Neural progenitor cell (in vitro differentiated cells): ENCODE data around the gene RPL18. TPM values are rescaled to one million over a fixed set of nuclear protein-coding genes. Genes with fewer than 3 reads are reported as not detected.

ENCODE experiments used
- DNase-seq: peaks from one replicate; pipeline ENCODE4 v3.0.0-alpha.2; 2016; ENCODE audit warnings: low spot score
- H2AFZ ChIP-seq: fragments of 200-600 bp; sonication (generic); replicated peaks from 2 replicates; pipeline ENCODE4 v1.6.1; 2016; ENCODE audit warnings: antibody characterized with exemption
- H3F3A ChIP-seq: fragments of 200-600 bp; sonication (generic); 2 replicates; pipeline ENCODE4 v1.6.1; 2016; ENCODE audit warnings: antibody characterized with exemption, low read depth
- H3K27ac ChIP-seq: fragments of 200-600 bp; sonication (generic); 2 replicates; pipeline ENCODE4 v1.5.1; 2016; ENCODE audit warnings: mild to moderate bottlenecking
- H3K27me3 ChIP-seq: fragments of 200-600 bp; sonication (generic); 2 replicates; pipeline ENCODE4 v1.6.1; 2016; ENCODE audit warnings: mild to moderate bottlenecking, moderate library complexity
- H3K36me3 ChIP-seq: fragments of 200-600 bp; sonication (generic); 2 replicates; pipeline ENCODE4 v1.5.1; 2016
- H3K4me1 ChIP-seq: fragments of 200-600 bp; sonication (generic); 2 replicates; pipeline ENCODE4 v1.6.1; 2016; ENCODE audit warnings: mixed run types
- H3K4me2 ChIP-seq: fragments of 200-600 bp; sonication (generic); 2 replicates; pipeline ENCODE4 v1.6.1; 2016
- H3K4me3 ChIP-seq: fragments of 200-600 bp; sonication (generic); 2 replicates; pipeline ENCODE4 v1.5.1; 2016
- H3K79me2 ChIP-seq: fragments of 200-600 bp; sonication (generic); 2 replicates; pipeline ENCODE4 v1.6.1; 2016; ENCODE audit warnings: low read depth
- H3K9ac ChIP-seq: fragments of 200-600 bp; sonication (generic); 2 replicates; pipeline ENCODE4 v1.6.1; 2016
- H3K9me3 ChIP-seq: fragments of 200-600 bp; sonication (generic); 2 replicates; pipeline ENCODE4 v1.5.1; 2016; ENCODE audit warnings: low read depth
- H4K20me1 ChIP-seq: fragments of 200-600 bp; sonication (generic); 2 replicates; pipeline ENCODE4 v1.6.1; 2016; ENCODE audit warnings: low read depth
- H3K27ac Mint-ChIP-seq: 3 replicates; pipeline ENCODE4 v1.8.0; 2021; ENCODE audit warnings: mixed read lengths
- H3K27me3 Mint-ChIP-seq: 2 replicates; pipeline ENCODE4 v1.8.0; 2022; ENCODE audit warnings: low read depth, mild to moderate bottlenecking, inconsistent platforms, moderate library complexity, mixed read lengths; ENCODE audit not compliant: insufficient read depth
- H3K36me3 Mint-ChIP-seq: 3 replicates; pipeline ENCODE4 v1.8.0; 2021; ENCODE audit warnings: mixed read lengths
- H3K4me1 Mint-ChIP-seq: 3 replicates; pipeline ENCODE4 v1.8.0; 2021; ENCODE audit warnings: mixed read lengths
- H3K4me3 Mint-ChIP-seq: 3 replicates; pipeline ENCODE4 v1.8.0; 2021; ENCODE audit warnings: mild to moderate bottlenecking, moderate library complexity, mixed read lengths
- H3K9me3 Mint-ChIP-seq: 3 replicates; pipeline ENCODE4 v1.8.0; 2020; ENCODE audit warnings: mixed read lengths
- EZH2 ChIP-seq: fragments of 200-600 bp; sonication (generic); IDR thresholded peaks from 2 replicates; pipeline ENCODE4 v1.6.1; 2017; ENCODE audit warnings: antibody characterized with exemption, mild to moderate bottlenecking, moderate library complexity
- EZH2phosphoT487 ChIP-seq: fragments of 200-600 bp; sonication (generic); IDR thresholded peaks from 2 replicates; pipeline ENCODE4 v1.6.1; 2017; ENCODE audit warnings: antibody characterized with exemption
- total RNA-seq: library from RNA; depleted of rRNA; stranded (reverse); fragments of >200 nt; gene quantifications from 2 replicates; pipeline ENCODE4 v1.2.3, GENCODE V29; 2015; ENCODE audit warnings: low replicate concordance
- TF ChIP-seq, protein P1 (sequence below): fragments of 200-600 bp; sonication (generic); IDR thresholded peaks from 2 replicates; pipeline ENCODE4 v1.5.1; 2017; ENCODE audit warnings: antibody characterized with exemption, mild to moderate bottlenecking

The RPL18 gene
- total RNA-seq, 1 donor from 2014 or later = 1,962 TPM

DNA sequence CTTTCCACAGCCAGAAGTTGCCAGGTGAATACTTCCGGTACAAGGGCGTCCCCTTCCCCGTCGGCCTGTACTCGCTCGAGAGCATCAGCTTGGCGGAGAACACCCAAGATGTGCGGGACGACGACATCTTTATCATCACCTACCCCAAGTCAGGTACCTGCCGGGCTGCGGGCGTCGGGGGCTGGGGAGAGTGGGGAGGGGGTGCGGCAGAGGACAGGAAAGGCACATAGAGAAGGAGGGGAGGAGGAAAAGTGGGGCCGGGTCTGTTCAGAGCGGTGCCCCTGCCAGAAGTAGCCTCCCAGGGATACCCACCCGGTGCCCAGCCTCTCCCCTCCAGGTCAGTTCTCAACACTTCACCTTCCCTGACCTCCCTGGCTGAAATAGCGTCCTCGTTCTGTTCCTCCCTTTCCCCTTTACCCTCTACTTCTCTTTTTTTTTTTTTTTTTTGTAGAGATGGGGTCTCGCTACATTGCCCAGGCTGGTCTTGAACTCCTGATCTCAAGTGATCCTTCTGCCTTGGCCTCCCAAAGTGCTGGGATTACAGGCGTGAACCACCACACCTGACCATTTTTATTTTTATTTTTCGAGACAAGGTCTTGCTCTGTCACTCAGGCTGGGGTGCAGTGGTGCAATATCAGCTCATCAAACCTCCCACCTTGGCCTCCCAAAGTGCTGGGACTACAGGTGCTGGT lies 42.9 kb downstream of the RPL18 start:
- no peak overlapping the region for H3K4me3 ChIP-seq
- no peak overlapping the region for H3K27ac ChIP-seq
- H3K9ac ChIP-seq = no peak overlapping the region
- Mint-ChIP-seq H3K36me3 (no peaks in the 10 kb centered on the region), H3K9me3 (no peaks in the 10 kb centered on the region), H3K4me3 (no peak overlapping the region), H3K27me3 (peaks cover 15% of the 10 kb centered on the region), H3K27ac (no peak overlapping the region), H3K4me1 (peaks cover 27% of the 10 kb centered on the region)
- peaks cover 13% of the 10 kb centered on the region for H3F3A ChIP-seq
- H3K4me1 ChIP-seq = peaks cover 10% of the 10 kb centered on the region
- H3K36me3 ChIP-seq = no peaks in the 10 kb centered on the region
- H3K9me3 ChIP-seq = no peaks in the 10 kb centered on the region
- no peak for DNase-seq
- no peak for TF ChIP-seq EZH2
- no peak for TF ChIP-seq EZH2phosphoT487
- TF ChIP-seq, protein P1, sequence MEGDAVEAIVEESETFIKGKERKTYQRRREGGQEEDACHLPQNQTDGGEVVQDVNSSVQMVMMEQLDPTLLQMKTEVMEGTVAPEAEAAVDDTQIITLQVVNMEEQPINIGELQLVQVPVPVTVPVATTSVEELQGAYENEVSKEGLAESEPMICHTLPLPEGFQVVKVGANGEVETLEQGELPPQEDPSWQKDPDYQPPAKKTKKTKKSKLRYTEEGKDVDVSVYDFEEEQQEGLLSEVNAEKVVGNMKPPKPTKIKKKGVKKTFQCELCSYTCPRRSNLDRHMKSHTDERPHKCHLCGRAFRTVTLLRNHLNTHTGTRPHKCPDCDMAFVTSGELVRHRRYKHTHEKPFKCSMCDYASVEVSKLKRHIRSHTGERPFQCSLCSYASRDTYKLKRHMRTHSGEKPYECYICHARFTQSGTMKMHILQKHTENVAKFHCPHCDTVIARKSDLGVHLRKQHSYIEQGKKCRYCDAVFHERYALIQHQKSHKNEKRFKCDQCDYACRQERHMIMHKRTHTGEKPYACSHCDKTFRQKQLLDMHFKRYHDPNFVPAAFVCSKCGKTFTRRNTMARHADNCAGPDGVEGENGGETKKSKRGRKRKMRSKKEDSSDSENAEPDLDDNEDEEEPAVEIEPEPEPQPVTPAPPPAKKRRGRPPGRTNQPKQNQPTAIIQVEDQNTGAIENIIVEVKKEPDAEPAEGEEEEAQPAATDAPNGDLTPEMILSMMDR = no peak
- no peak overlapping the region for H2AFZ ChIP-seq
- no peaks in the 10 kb centered on the region for H3K27me3 ChIP-seq
- no peak overlapping the region for H3K4me2 ChIP-seq
- H3K79me2 ChIP-seq = no peaks in the 10 kb centered on the region
- no peaks in the 10 kb centered on the region for H4K20me1 ChIP-seq

DNA sequence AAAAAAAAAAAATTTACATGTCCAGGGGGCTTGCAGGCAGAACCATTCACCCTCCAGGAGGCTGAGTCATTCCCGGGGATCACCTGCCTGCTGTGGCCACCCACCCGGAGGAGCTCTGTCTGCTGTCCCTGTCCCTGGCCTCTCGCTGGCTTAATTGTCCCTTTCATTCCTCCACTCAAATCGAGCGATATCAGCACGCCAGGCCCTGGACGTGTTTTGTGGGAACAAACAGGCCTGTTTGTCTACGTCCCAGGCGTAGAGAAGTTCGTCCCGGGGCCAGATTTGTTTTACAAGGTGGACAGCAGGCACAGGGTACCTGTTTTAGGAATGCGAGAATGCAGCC lies 45.8 kb downstream of the RPL18 start:
- Histone ChIP-seq H3K79me2 (no peaks in the 10 kb centered on the region), H4K20me1 (no peaks in the 10 kb centered on the region), H3F3A (peaks cover 23% of the 10 kb centered on the region), H3K4me2 (peak overlapping the region; percentile 42), H3K9me3 (no peaks in the 10 kb centered on the region), H3K4me1 (peaks cover 10% of the 10 kb centered on the region), H3K9ac (no peak overlapping the region), H3K36me3 (no peaks in the 10 kb centered on the region), H3K27ac (no peak overlapping the region), H2AFZ (no peak overlapping the region), H3K4me3 (no peak overlapping the region), H3K27me3 (peaks cover 9% of the 10 kb centered on the region)
- DNase-seq = peak; percentile 67
- TF ChIP-seq, protein P1 = no peak
- TF ChIP-seq EZH2 (no peak), EZH2phosphoT487 (no peak)
- no peaks in the 10 kb centered on the region for H3K36me3 Mint-ChIP-seq
- H3K27ac Mint-ChIP-seq = peak overlapping the region; percentile 92
- no peaks in the 10 kb centered on the region for H3K9me3 Mint-ChIP-seq
- H3K4me1 Mint-ChIP-seq = peaks cover 40% of the 10 kb centered on the region
- H3K4me3 Mint-ChIP-seq = no peak overlapping the region
- peaks cover 17% of the 10 kb centered on the region for H3K27me3 Mint-ChIP-seq

GRCh38 chr19:48571378-48572162 lies 47.4 kb downstream of the RPL18 start:
- Histone ChIP-seq H3K27me3 (peaks cover 22% of the 10 kb centered on the region), H3K4me3 (no peak overlapping the region), H3K4me1 (peaks cover 10% of the 10 kb centered on the region), H3F3A (peaks cover 23% of the 10 kb centered on the region), H2AFZ (no peak overlapping the region), H4K20me1 (no peaks in the 10 kb centered on the region), H3K79me2 (no peaks in the 10 kb centered on the region), H3K36me3 (no peaks in the 10 kb centered on the region), H3K9me3 (no peaks in the 10 kb centered on the region), H3K4me2 (no peak overlapping the region), H3K9ac (no peak overlapping the region), H3K27ac (no peak overlapping the region)
- Mint-ChIP-seq H3K27me3 (peaks cover 19% of the 10 kb centered on the region), H3K4me3 (peak overlapping the region; percentile 54), H3K27ac (no peak overlapping the region), H3K4me1 (peaks cover 46% of the 10 kb centered on the region), H3K9me3 (no peaks in the 10 kb centered on the region), H3K36me3 (no peaks in the 10 kb centered on the region)
- no peak for DNase-seq
- TF ChIP-seq EZH2phosphoT487 = no peak
- TF ChIP-seq, protein P1 = no peak
- no peak for TF ChIP-seq EZH2
